Chondrocyte (in vitro differentiated cells): ENCODE results near the gene SMC2. TPM values are rescaled to one million over a fixed set of nuclear protein-coding genes. Genes with fewer than 3 reads are reported as not detected.
A peak's percentile ranks its signal among the peaks of the same experiment; 100 is the strongest.

Experiments
- DNase-seq: peaks from one replicate; pipeline ENCODE4 v3.0.0; 2021; ENCODE audit warnings: mixed read lengths, low spot score
- H3K27ac Mint-ChIP-seq: one replicate; pipeline ENCODE4 v1.8.0; 2021; ENCODE audit warnings: mild to moderate bottlenecking, moderate library complexity, mixed read lengths; ENCODE audit not compliant: unreplicated experiment
- H3K27me3 Mint-ChIP-seq: 2 replicates; pipeline ENCODE4 v1.8.0; 2021; ENCODE audit warnings: low read depth, mixed read lengths
- H3K36me3 Mint-ChIP-seq: 2 replicates; pipeline ENCODE4 v1.8.0; 2021; ENCODE audit warnings: low read depth, mixed read lengths
- H3K4me1 Mint-ChIP-seq: 2 replicates; pipeline ENCODE4 v1.8.0; 2021; ENCODE audit warnings: low read depth, mild to moderate bottlenecking, mixed read lengths
- H3K4me3 Mint-ChIP-seq: one replicate; pipeline ENCODE4 v1.8.0; 2021; ENCODE audit warnings: mild to moderate bottlenecking, moderate library complexity, mixed read lengths; ENCODE audit not compliant: unreplicated experiment
- H3K9me3 Mint-ChIP-seq: 2 replicates; pipeline ENCODE4 v1.8.0; 2021; ENCODE audit warnings: low read depth, mixed read lengths
- total RNA-seq: library from RNA; stranded (reverse); gene quantifications from 3 replicates; pipeline ENCODE4 v1.2.1, GENCODE V29; 2021
- TF ChIP-seq, protein P1 (sequence below): fragments of 200-600 bp; sonication (generic); IDR thresholded peaks from 2 replicates; pipeline ENCODE4 v1.5.0; 2021; ENCODE audit warnings: antibody characterized with exemption, mild to moderate bottlenecking, moderate library complexity

The SMC2 gene
- total RNA-seq, 1 donor from 2014 or later: 9.6 TPM

DNA sequence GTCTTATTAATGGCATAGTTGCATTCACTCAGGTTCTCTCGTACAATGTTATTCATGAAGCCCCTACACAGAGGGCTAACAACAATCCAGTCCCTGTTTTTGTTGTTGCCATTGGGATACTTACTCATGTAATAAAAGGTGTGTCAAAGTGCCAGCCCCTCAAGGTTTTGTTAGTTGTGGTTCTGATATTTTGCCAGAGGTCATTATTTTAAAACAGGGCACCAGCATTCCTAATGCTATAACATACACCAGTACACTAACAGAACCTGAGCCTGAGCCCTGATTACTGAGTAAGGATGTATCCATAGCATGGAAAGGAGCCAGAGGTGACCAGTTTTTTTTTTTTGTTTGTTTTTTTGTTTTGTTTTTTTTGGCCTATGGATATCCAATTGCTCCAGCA, 50.2 kb downstream of the SMC2 start:
- DNase-seq: no peak
- Mint-ChIP-seq H3K4me3 (no peak overlapping the region), H3K27ac (no peak overlapping the region), H3K9me3 (no peaks in the 10 kb centered on the region), H3K27me3 (no peaks in the 10 kb centered on the region), H3K4me1 (no peaks in the 10 kb centered on the region), H3K36me3 (no peaks in the 10 kb centered on the region)
- TF ChIP-seq, protein P1, sequence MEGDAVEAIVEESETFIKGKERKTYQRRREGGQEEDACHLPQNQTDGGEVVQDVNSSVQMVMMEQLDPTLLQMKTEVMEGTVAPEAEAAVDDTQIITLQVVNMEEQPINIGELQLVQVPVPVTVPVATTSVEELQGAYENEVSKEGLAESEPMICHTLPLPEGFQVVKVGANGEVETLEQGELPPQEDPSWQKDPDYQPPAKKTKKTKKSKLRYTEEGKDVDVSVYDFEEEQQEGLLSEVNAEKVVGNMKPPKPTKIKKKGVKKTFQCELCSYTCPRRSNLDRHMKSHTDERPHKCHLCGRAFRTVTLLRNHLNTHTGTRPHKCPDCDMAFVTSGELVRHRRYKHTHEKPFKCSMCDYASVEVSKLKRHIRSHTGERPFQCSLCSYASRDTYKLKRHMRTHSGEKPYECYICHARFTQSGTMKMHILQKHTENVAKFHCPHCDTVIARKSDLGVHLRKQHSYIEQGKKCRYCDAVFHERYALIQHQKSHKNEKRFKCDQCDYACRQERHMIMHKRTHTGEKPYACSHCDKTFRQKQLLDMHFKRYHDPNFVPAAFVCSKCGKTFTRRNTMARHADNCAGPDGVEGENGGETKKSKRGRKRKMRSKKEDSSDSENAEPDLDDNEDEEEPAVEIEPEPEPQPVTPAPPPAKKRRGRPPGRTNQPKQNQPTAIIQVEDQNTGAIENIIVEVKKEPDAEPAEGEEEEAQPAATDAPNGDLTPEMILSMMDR: no peak

DNA sequence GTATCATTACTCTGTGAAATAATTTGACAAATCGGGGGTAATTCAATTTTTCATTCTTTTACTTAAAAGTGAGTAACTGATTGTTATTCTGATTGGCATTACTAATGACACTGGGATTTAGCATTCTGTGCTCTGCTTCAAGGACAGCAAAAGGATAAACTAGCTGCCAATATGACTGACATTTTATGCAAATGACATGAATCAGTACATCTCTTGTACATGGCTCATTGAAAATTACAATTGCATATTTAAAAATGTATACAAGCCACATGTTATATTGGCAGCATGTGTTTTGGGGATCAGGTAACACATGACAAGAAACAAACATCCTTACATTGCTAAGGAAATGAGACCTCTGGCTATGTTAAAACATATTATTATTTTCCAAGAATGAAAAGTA, 79.0 kb downstream of the SMC2 start:
- no peak for DNase-seq
- H3K27me3 Mint-ChIP-seq: peaks cover 17% of the 10 kb centered on the region
- H3K27ac Mint-ChIP-seq: no peak overlapping the region
- H3K36me3 Mint-ChIP-seq: no peaks in the 10 kb centered on the region
- H3K9me3 Mint-ChIP-seq: peaks cover 6% of the 10 kb centered on the region
- TF ChIP-seq, protein P1: no peak
- no peak overlapping the region for H3K4me3 Mint-ChIP-seq
- no peaks in the 10 kb centered on the region for H3K4me1 Mint-ChIP-seq

DNA sequence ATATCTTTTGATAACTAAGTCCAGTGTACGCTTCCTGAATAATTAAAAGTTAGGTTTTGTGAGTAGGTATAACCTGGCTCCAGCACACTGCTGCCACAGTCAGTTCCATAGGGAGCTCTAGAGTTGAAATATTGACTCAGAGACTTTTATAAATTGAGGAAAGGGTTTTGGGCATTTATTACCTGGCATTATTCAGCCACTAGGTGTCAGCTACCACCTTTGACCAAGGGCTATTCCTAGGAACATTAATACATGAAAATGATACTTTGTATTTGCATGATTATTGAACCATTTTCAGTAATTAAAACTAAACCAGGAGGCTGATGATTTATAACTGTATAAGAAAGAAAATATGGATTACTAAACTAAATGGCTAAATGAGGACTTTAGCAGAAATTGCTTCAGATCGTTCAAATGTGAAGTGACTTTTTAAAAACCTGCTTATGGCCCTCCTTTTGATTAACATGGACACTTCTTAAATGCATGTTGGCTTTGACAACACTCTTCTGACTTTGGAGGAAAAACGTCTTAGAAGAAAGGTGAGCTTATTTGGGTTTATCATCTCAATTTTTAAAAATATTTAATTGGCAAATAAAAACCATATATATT, 83.0 kb downstream of the SMC2 start:
- TF ChIP-seq, protein P1: peak; percentile 70
- Mint-ChIP-seq H3K9me3 (no peaks in the 10 kb centered on the region), H3K4me3 (no peak overlapping the region), H3K27ac (no peak overlapping the region), H3K36me3 (no peaks in the 10 kb centered on the region), H3K4me1 (no peaks in the 10 kb centered on the region), H3K27me3 (peaks cover 15% of the 10 kb centered on the region)
- DNase-seq: no peak

DNA sequence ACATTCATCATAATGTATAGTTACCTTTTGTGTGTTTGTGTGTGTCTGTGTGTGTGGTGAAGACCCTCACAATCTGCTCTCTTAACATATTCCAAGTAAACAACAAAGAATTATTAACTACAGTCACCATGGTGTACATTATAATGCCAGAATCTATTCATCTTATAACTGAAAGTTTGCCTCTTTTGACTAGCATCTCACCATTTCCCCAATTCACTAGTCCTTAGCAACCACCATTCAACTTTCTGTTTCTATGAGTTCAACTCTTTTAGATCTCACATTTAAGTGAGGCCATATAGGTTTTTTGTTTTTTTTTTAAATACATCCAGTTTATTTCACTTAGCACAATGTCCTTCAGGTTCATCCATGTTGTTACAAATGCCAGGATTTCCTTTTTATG, 83.6 kb downstream of the SMC2 start:
- peaks cover 12% of the 10 kb centered on the region for H3K27me3 Mint-ChIP-seq
- H3K27ac Mint-ChIP-seq: no peak overlapping the region
- no peak overlapping the region for H3K4me3 Mint-ChIP-seq
- H3K36me3 Mint-ChIP-seq: no peaks in the 10 kb centered on the region
- TF ChIP-seq, protein P1: no peak
- H3K9me3 Mint-ChIP-seq: no peaks in the 10 kb centered on the region
- no peak for DNase-seq
- no peaks in the 10 kb centered on the region for H3K4me1 Mint-ChIP-seq
